Measurements from ENCODE around the gene TOX3. TPM values are rescaled to one million over a fixed set of nuclear protein-coding genes. Genes with fewer than 3 reads are reported as not detected.

Gene TOX3
- not detected in 2 replicates for total RNA-seq

- DNase-seq (ENCODE audit: low read depth in 2 of 2), result no peak
These were observed at the start of gene TOX3 for GRCh38 chr16:52547004-52547833. TOX3 (minus strand) TSS chr16:52547143; CDS start chr16:52546723, 420 bp downstream.

- DNase-seq (ENCODE audit: low read depth in 2 of 2), result no peak
These were observed 45.8 kb upstream of the TOX3 start for GRCh38 chr16:52592778-52593177.

- DNase-seq (ENCODE audit: low read depth in 2 of 2), result no peak
These were observed 45.1 kb upstream of the TOX3 start for GRCh38 chr16:52591934-52592592.

GRCh38 chr16:52591471-52591870 lies 44.5 kb upstream of the TOX3 start:
- DNase-seq (ENCODE audit: low read depth in 2 of 2), result no peak

- DNase-seq (ENCODE audit: low read depth in 2 of 2), result no peak
These were observed 39.2 kb upstream of the TOX3 start for GRCh38 chr16:52586159-52586558.

- no peak for DNase-seq (ENCODE audit: low read depth in 2 of 2)
These were observed 37.7 kb upstream of the TOX3 start for GRCh38 chr16:52584354-52585320.

GRCh38 chr16:52581530-52581929 lies 34.6 kb upstream of the TOX3 start:
- DNase-seq (ENCODE audit: low read depth in 2 of 2), result no peak

GRCh38 chr16:52580488-52580887 lies 33.5 kb upstream of the TOX3 start:
- no peak for DNase-seq (ENCODE audit: low read depth in 2 of 2)

GRCh38 chr16:52578829-52579498 lies 32.0 kb upstream of the TOX3 start:
- no peak for DNase-seq (ENCODE audit: low read depth in 2 of 2)

GRCh38 chr16:52578007-52578828 lies 31.3 kb upstream of the TOX3 start:
- DNase-seq (ENCODE audit: low read depth in 2 of 2), result no peak

- DNase-seq (ENCODE audit: low read depth in 2 of 2), result no peak
These were observed 30.3 kb upstream of the TOX3 start for GRCh38 chr16:52577130-52577706.

GRCh38 chr16:52573365-52574299 lies 26.7 kb upstream of the TOX3 start:
- no peak for DNase-seq (ENCODE audit: low read depth in 2 of 2)

GRCh38 chr16:52572656-52573055 lies 25.7 kb upstream of the TOX3 start:
- no peak for DNase-seq (ENCODE audit: low read depth in 2 of 2)

- no peak for DNase-seq (ENCODE audit: low read depth in 2 of 2)
These were observed 23.6 kb upstream of the TOX3 start for GRCh38 chr16:52570495-52571091.

- DNase-seq (ENCODE audit: low read depth in 2 of 2), result no peak
These were observed 22.8 kb upstream of the TOX3 start for GRCh38 chr16:52569701-52570100.

GRCh38 chr16:52568983-52569690 lies 22.2 kb upstream of the TOX3 start:
- DNase-seq (ENCODE audit: low read depth in 2 of 2), result no peak

GRCh38 chr16:52568495-52568894 lies 21.6 kb upstream of the TOX3 start:
- no peak for DNase-seq (ENCODE audit: low read depth in 2 of 2)

GRCh38 chr16:52567193-52567592 lies 20.2 kb upstream of the TOX3 start:
- no peak for DNase-seq (ENCODE audit: low read depth in 2 of 2)

Measured in dermis microvascular lymphatic vessel endothelial cell (primary cell).